ENCODE data around the gene CHD8.
A peak's percentile ranks its signal among the peaks of the same experiment; 100 is the strongest.
"Not testable (repeated sequence)": the region's sequence is repeated elsewhere in the genome, so short reads cannot be mapped to it uniquely, and the experiment has no call there.

CHD8 gene

GRCh38 chr14:21454843-21455544, 929 bp downstream of the CHD8 start:
- TF ChIP-seq CTCF (IDR thresholded peaks at IDR 0.05; ENCODE audit: insufficient read depth, low read length, poor library complexity, severe bottlenecking) (no peak), EZH2phosphoT487 (conservative IDR thresholded peaks at IDR 0.05; ENCODE audit: low read length) (no peak)
- peak overlapping the region; percentile 99 for H3K4me3 ChIP-seq (ENCODE audit: insufficient read depth, low read length, poor library complexity, severe bottlenecking)
- peak overlapping the region; percentile 71 for H3K4me2 ChIP-seq (ENCODE audit: low read depth, low read length, poor library complexity, severe bottlenecking)
- no peaks in the 10 kb centered on the region for H3K27me3 ChIP-seq (ENCODE audit: low read length)
- peaks cover 58% of the 10 kb centered on the region for H3K79me2 ChIP-seq (ENCODE audit: insufficient read depth, low read length)
- 0 out of 2 replicates have a peak, but pooled peaks cover 13% of the 10 kb centered on the region for H3K36me3 ChIP-seq (ENCODE audit: low read length)
- no peaks in the 10 kb centered on the region for H3K9me3 ChIP-seq (ENCODE audit: insufficient read depth, low read length)
- H3F3A ChIP-seq (ENCODE audit: insufficient read depth) = no peaks in the 10 kb centered on the region
- H3K9ac ChIP-seq (ENCODE audit: low read length) = peak overlapping the region; percentile 96
- H4K20me1 ChIP-seq (ENCODE audit: low read depth, low read length) = peaks cover 7% of the 10 kb centered on the region; the same call in 1 of the 2 replicates
- no peak overlapping the region for H2AFZ ChIP-seq (ENCODE audit: low read depth, low read length, severe bottlenecking)
- no peaks in the 10 kb centered on the region for H3K9me2 ChIP-seq (replicated peaks; ENCODE audit: insufficient read depth, low read length)
- H3K27ac ChIP-seq (ENCODE audit: low read depth, low read length) = peak overlapping the region; percentile 78

GRCh38 chr14:21449899-21450216, 6.1 kb downstream of the CHD8 start:
- no peak overlapping the region for H3K9ac ChIP-seq (ENCODE audit: low read length)
- H3K36me3 ChIP-seq (ENCODE audit: low read length) = 0 out of 2 replicates have a peak, but pooled peaks cover 13% of the 10 kb centered on the region
- no peak overlapping the region for H3K27ac ChIP-seq (ENCODE audit: low read depth, low read length)

GRCh38 chr14:21442657-21443056, 13.3 kb downstream of the CHD8 start:
- not testable (repeated sequence) for H3K36me3 ChIP-seq (ENCODE audit: low read length); H2AFZ ChIP-seq (ENCODE audit: low read depth, low read length, severe bottlenecking); H3K27ac ChIP-seq (ENCODE audit: low read depth, low read length); H3K4me2 ChIP-seq (ENCODE audit: low read depth, low read length, poor library complexity, severe bottlenecking); H3K9me3 ChIP-seq (ENCODE audit: insufficient read depth, low read length); H3K9ac ChIP-seq (ENCODE audit: low read length); H3K9me2 ChIP-seq (replicated peaks; ENCODE audit: insufficient read depth, low read length); H3K27me3 ChIP-seq (ENCODE audit: low read length); H4K20me1 ChIP-seq (ENCODE audit: low read depth, low read length); H3K4me3 ChIP-seq (ENCODE audit: insufficient read depth, low read length, poor library complexity, severe bottlenecking)
- peaks cover 13% of the 10 kb centered on the region; the same call in 1 of the 2 replicates for H3F3A ChIP-seq (ENCODE audit: insufficient read depth)
- peaks cover 82% of the 10 kb centered on the region for H3K79me2 ChIP-seq (ENCODE audit: insufficient read depth, low read length)

More at GRCh38 chr14:21449899-21450216, 6.1 kb downstream of the CHD8 start:
- Histone ChIP-seq H3F3A (ENCODE audit: insufficient read depth) (no peaks in the 10 kb centered on the region), H3K4me2 (ENCODE audit: low read depth, low read length, poor library complexity, severe bottlenecking) (peak overlapping the region; percentile 35), H3K79me2 (ENCODE audit: insufficient read depth, low read length) (peaks cover 96% of the 10 kb centered on the region), H2AFZ (ENCODE audit: low read depth, low read length, severe bottlenecking) (no peak overlapping the region), H4K20me1 (ENCODE audit: low read depth, low read length) (peaks cover 23% of the 10 kb centered on the region; the same call in 1 of the 2 replicates), H3K9me3 (ENCODE audit: insufficient read depth, low read length) (no peaks in the 10 kb centered on the region), H3K9me2 (replicated peaks; ENCODE audit: insufficient read depth, low read length) (no peaks in the 10 kb centered on the region), H3K4me3 (ENCODE audit: insufficient read depth, low read length, poor library complexity, severe bottlenecking) (no peak overlapping the region), H3K27me3 (ENCODE audit: low read length) (no peaks in the 10 kb centered on the region)
- TF ChIP-seq EZH2phosphoT487 (conservative IDR thresholded peaks at IDR 0.05; ENCODE audit: low read length) (no peak), CTCF (IDR thresholded peaks at IDR 0.05; ENCODE audit: insufficient read depth, low read length, poor library complexity, severe bottlenecking) (no peak)

GRCh38 chr14:21440859-21441258, 15.1 kb downstream of the CHD8 start:
- Histone ChIP-seq H4K20me1 (ENCODE audit: low read depth, low read length) (0 out of 2 replicates have a peak, but pooled peaks cover 3% of the 10 kb centered on the region), H3K4me3 (ENCODE audit: insufficient read depth, low read length, poor library complexity, severe bottlenecking) (no peak overlapping the region), H3K79me2 (ENCODE audit: insufficient read depth, low read length) (peaks cover 80% of the 10 kb centered on the region), H3K9me2 (replicated peaks; ENCODE audit: insufficient read depth, low read length) (no peaks in the 10 kb centered on the region), H3K27ac (ENCODE audit: low read depth, low read length) (no peak overlapping the region), H3K4me2 (ENCODE audit: low read depth, low read length, poor library complexity, severe bottlenecking) (no peak overlapping the region), H3K36me3 (ENCODE audit: low read length) (no peaks in the 10 kb centered on the region), H3K9ac (ENCODE audit: low read length) (no peak overlapping the region), H3F3A (ENCODE audit: insufficient read depth) (peaks cover 13% of the 10 kb centered on the region; the same call in 1 of the 2 replicates), H3K9me3 (ENCODE audit: insufficient read depth, low read length) (no peaks in the 10 kb centered on the region), H2AFZ (ENCODE audit: low read depth, low read length, severe bottlenecking) (no peak overlapping the region), H3K27me3 (ENCODE audit: low read length) (no peaks in the 10 kb centered on the region)
- TF ChIP-seq EZH2phosphoT487 (conservative IDR thresholded peaks at IDR 0.05; ENCODE audit: low read length) (no peak), CTCF (IDR thresholded peaks at IDR 0.05; ENCODE audit: insufficient read depth, low read length, poor library complexity, severe bottlenecking) (no peak)
